Skeletal muscle cell (primary cell): ENCODE measurements around the gene CADPS2.
"Not testable (repeated sequence)": the region's sequence is repeated elsewhere in the genome, so short reads cannot be mapped to it uniquely, and the experiment has no call there.

Experiments
- DNase-seq: peaks from one replicate; pipeline ENCODE4 v3.0.0-alpha.2; 2010; ENCODE audit warnings: low read depth
- H3K4me3 ChIP-seq: 2 replicates; pipeline ENCODE4 v1.5.1; 2011; ENCODE audit warnings: low read depth, mild to moderate bottlenecking, control low read depth, low read length, moderate library complexity

Gene CADPS2

GRCh38 chr7:122686360-122686878 lies 199.8 kb downstream of the CADPS2 start:
- no peak for DNase-seq
- no peak overlapping the region for H3K4me3 ChIP-seq

- no peak for DNase-seq
Observed at GRCh38 chr7:122684504-122684903, 201.8 kb downstream of the CADPS2 start.

GRCh38 chr7:122682815-122683550 lies 203.3 kb downstream of the CADPS2 start:
- no peak overlapping the region for H3K4me3 ChIP-seq
- no peak for DNase-seq

More at GRCh38 chr7:122684504-122684903, 201.8 kb downstream of the CADPS2 start:
- no peak overlapping the region for H3K4me3 ChIP-seq

GRCh38 chr7:122681186-122681585 lies 205.1 kb downstream of the CADPS2 start:
- not testable (repeated sequence) for H3K4me3 ChIP-seq, DNase-seq

- DNase-seq, result no peak
Observed at GRCh38 chr7:122679813-122680212, 206.4 kb downstream of the CADPS2 start.

GRCh38 chr7:122679269-122679709 lies 207.0 kb downstream of the CADPS2 start:
- not testable (repeated sequence) for DNase-seq

More at GRCh38 chr7:122679813-122680212, 206.4 kb downstream of the CADPS2 start:
- no peak overlapping the region for H3K4me3 ChIP-seq

GRCh38 chr7:122677149-122677548 lies 209.1 kb downstream of the CADPS2 start:
- H3K4me3 ChIP-seq, result no peak overlapping the region
- DNase-seq, result no peak

More at GRCh38 chr7:122679269-122679709, 207.0 kb downstream of the CADPS2 start:
- H3K4me3 ChIP-seq, result not testable (repeated sequence)

- no peak for DNase-seq
Observed at GRCh38 chr7:122676466-122676865, 209.8 kb downstream of the CADPS2 start.

GRCh38 chr7:122675621-122676020 lies 210.6 kb downstream of the CADPS2 start:
- no peak for DNase-seq

More at GRCh38 chr7:122676466-122676865, 209.8 kb downstream of the CADPS2 start:
- no peak overlapping the region for H3K4me3 ChIP-seq

GRCh38 chr7:122675011-122675410 lies 211.2 kb downstream of the CADPS2 start:
- DNase-seq, result no peak
- H3K4me3 ChIP-seq, result no peak overlapping the region

More at GRCh38 chr7:122675621-122676020, 210.6 kb downstream of the CADPS2 start:
- H3K4me3 ChIP-seq, result no peak overlapping the region

GRCh38 chr7:122674502-122674901 lies 211.8 kb downstream of the CADPS2 start:
- no peak overlapping the region for H3K4me3 ChIP-seq
- DNase-seq, result no peak

- no peak overlapping the region for H3K4me3 ChIP-seq
- no peak for DNase-seq
Observed at GRCh38 chr7:122673951-122674350, 212.3 kb downstream of the CADPS2 start.

GRCh38 chr7:122672536-122672935 lies 213.7 kb downstream of the CADPS2 start:
- H3K4me3 ChIP-seq, result no peak overlapping the region
- no peak for DNase-seq

GRCh38 chr7:122663733-122664132 lies 222.5 kb downstream of the CADPS2 start:
- DNase-seq, result no peak
- no peak overlapping the region for H3K4me3 ChIP-seq

GRCh38 chr7:122658856-122659255 lies 227.4 kb downstream of the CADPS2 start:
- DNase-seq, result no peak
- H3K4me3 ChIP-seq, result no peak overlapping the region

GRCh38 chr7:122653685-122654084 lies 232.6 kb downstream of the CADPS2 start:
- H3K4me3 ChIP-seq, result no peak overlapping the region
- DNase-seq, result no peak

- DNase-seq, result no peak
- H3K4me3 ChIP-seq, result no peak overlapping the region
Observed at GRCh38 chr7:122652876-122653275, 233.4 kb downstream of the CADPS2 start.

- DNase-seq, result no peak
- H3K4me3 ChIP-seq, result no peak overlapping the region
Observed at GRCh38 chr7:122651451-122651850, 234.8 kb downstream of the CADPS2 start.

GRCh38 chr7:122643250-122643649 lies 243.0 kb downstream of the CADPS2 start:
- no peak overlapping the region for H3K4me3 ChIP-seq
- DNase-seq, result no peak

GRCh38 chr7:122638459-122638858 lies 247.8 kb downstream of the CADPS2 start:
- DNase-seq, result no peak

GRCh38 chr7:122637784-122638183 lies 248.5 kb downstream of the CADPS2 start:
- DNase-seq, result no peak

More at GRCh38 chr7:122638459-122638858, 247.8 kb downstream of the CADPS2 start:
- H3K4me3 ChIP-seq, result no peak overlapping the region

More at GRCh38 chr7:122637784-122638183, 248.5 kb downstream of the CADPS2 start:
- H3K4me3 ChIP-seq, result no peak overlapping the region
